ENCODE results near the gene ZNF710.

DNA sequence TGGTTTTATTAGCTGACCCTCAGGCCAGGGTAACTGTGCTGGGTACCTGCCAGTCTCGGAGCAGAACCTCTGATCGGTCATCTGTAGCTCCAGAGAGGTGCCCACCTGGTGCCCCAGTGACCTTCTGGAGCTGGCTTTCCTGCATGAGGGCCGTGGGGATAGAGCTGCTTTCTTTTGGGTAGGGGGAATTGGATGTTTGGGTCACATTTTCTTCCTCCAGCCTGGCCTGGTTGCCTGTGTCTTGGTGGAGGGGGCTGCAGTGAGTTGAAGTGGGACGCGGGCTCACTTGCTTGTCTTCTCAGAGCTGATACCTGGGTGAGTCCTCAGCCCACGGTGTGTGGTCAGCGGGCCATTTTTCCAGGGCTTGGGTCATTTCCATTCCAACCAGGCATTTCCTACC, 2.6 kb downstream of the ZNF710 start:
- TF ChIP-seq RAD21 (IDR thresholded peaks at IDR 0.05; ENCODE audit: low read length) (no peak), MXI1 (IDR thresholded peaks at IDR 0.05; ENCODE audit: borderline replicate concordance, low read depth, low read length) (no peak), NFE2L2 (IDR thresholded peaks at IDR 0.05; ENCODE audit: low read depth, low read length) (no peak)
- TF ChIP-seq, protein P1, sequence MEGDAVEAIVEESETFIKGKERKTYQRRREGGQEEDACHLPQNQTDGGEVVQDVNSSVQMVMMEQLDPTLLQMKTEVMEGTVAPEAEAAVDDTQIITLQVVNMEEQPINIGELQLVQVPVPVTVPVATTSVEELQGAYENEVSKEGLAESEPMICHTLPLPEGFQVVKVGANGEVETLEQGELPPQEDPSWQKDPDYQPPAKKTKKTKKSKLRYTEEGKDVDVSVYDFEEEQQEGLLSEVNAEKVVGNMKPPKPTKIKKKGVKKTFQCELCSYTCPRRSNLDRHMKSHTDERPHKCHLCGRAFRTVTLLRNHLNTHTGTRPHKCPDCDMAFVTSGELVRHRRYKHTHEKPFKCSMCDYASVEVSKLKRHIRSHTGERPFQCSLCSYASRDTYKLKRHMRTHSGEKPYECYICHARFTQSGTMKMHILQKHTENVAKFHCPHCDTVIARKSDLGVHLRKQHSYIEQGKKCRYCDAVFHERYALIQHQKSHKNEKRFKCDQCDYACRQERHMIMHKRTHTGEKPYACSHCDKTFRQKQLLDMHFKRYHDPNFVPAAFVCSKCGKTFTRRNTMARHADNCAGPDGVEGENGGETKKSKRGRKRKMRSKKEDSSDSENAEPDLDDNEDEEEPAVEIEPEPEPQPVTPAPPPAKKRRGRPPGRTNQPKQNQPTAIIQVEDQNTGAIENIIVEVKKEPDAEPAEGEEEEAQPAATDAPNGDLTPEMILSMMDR (conservative IDR thresholded peaks at IDR 0.05; ENCODE audit: low read depth, low read length) = no peak
